Uterus (tissue), 2 donors: ENCODE data around the gene MAMDC4.

ENCODE experiments used
- CTCF ChIP-seq, 4 experiments: fragments of 200-600 bp in 2 of 4; fragments of 450-650 bp in 2 of 4; sonication (generic) in 2 of 4; IDR thresholded peaks; one replicate each; pipeline ENCODE4 v1.5.1; 2016 to 2019; ENCODE audit warnings: antibody characterized with exemption in 4 of 4, mild to moderate bottlenecking in 2 of 4, moderate library complexity in 1 of 4
- POLR2A ChIP-seq, 2 donors: fragments of 450-650 bp; IDR thresholded peaks; one replicate each; pipeline ENCODE4 v1.6.1; 2016; ENCODE audit warnings: antibody characterized with exemption in 2 of 2, mild to moderate bottlenecking in 1 of 2, moderate library complexity in 1 of 2

GRCh38 chr9:136886610-136887597, 34.8 kb downstream of the MAMDC4 start:
- TF ChIP-seq CTCF (IDR thresholded peaks at IDR 0.05), result no peak
- TF ChIP-seq POLR2A (IDR thresholded peaks at IDR 0.05), result no peak
